Esophagus squamous epithelium (tissue), 4 donors: Measurements from ENCODE around the gene TP63.

ENCODE experiments used
- POLR2A ChIP-seq, 4 donors: fragments of 450-650 bp; IDR thresholded peaks; one replicate each; pipeline ENCODE4 v1.6.1; 2017; ENCODE audit warnings: antibody characterized with exemption in 4 of 4, mild to moderate bottlenecking in 4 of 4, moderate library complexity in 3 of 4
- TF ChIP-seq, protein P1 (sequence below), 6 experiments: fragments of 450-650 bp in 4 of 6; fragments of 200-600 bp in 2 of 6; sonication (generic) in 2 of 6; IDR thresholded peaks; one replicate each; pipeline ENCODE4 v1.5.1; 2016 to 2019; ENCODE audit warnings: antibody characterized with exemption in 6 of 6, mild to moderate bottlenecking in 4 of 6, moderate library complexity in 4 of 6

DNA sequence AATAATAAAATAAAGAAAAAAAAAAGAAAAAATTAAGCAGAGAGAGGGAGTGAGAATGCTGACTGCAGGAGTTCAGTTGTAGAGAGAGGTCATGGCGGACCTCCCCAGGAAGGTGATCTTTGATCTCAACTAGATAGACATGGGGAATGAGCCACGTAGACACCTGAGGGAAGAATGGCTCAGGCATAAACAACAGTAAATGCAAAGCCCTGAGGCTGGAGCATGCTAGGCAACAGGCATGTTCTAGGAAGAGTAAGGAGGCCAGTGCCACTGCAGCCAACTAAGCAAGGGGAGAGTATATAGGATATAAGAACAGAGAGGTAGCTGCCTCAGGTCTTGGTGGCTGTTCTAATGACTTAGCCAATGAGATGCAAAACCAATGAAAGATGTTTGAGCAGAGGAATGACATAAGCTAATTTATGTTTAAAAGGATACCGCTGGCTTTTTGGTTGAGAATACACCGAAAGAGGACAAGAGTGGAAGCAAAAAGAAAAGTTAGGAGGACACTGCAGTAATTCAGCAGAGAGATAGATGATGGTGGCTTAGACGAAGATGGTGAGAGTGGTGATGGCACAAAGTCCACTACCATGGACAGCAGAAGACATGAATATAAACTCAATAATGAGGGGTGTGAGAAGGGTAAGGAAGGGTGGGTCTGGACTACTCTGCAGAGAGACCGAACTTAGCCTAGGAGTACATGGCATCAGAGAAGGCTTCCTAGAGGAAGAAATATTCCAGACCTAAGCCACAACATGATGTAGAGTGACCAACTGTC is 314.9 kb downstream of the TP63 start:
- TF ChIP-seq POLR2A (IDR thresholded peaks at IDR 0.05) = no peak
- TF ChIP-seq, protein P1, sequence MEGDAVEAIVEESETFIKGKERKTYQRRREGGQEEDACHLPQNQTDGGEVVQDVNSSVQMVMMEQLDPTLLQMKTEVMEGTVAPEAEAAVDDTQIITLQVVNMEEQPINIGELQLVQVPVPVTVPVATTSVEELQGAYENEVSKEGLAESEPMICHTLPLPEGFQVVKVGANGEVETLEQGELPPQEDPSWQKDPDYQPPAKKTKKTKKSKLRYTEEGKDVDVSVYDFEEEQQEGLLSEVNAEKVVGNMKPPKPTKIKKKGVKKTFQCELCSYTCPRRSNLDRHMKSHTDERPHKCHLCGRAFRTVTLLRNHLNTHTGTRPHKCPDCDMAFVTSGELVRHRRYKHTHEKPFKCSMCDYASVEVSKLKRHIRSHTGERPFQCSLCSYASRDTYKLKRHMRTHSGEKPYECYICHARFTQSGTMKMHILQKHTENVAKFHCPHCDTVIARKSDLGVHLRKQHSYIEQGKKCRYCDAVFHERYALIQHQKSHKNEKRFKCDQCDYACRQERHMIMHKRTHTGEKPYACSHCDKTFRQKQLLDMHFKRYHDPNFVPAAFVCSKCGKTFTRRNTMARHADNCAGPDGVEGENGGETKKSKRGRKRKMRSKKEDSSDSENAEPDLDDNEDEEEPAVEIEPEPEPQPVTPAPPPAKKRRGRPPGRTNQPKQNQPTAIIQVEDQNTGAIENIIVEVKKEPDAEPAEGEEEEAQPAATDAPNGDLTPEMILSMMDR (IDR thresholded peaks at IDR 0.05) = no peak
